ENCODE measurements around the gene GSE1. TPM values are rescaled to one million over a fixed set of nuclear protein-coding genes. Genes with fewer than 3 reads are reported as not detected.

GSE1 gene
- total RNA-seq, 1 experiment from 2014 or later = 38.4 TPM

DNA sequence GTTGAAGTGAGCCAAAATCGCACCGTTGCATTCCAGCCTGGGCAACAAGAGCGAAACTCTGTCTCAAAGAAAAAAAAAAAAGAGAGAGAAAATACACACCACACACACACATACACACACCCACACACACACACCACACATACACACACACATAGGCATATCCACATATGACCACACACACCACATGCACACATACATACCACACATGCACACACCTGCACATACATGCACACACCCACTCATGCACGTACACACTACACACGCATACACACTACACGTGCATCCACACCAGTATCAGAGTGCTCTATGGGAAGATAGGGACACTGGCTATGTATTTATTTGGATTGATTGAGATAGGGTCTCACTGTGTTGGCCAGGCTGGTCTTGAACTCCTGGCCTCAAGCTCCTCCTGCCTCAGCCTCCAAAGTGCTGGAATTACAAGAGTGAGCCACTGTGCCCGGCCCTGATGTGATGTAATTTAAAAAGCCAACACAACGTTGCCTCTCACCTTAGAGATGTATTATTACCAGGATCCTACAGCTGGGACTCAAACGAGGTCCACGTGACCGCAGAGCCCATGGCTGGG, 93.4 kb downstream of the GSE1 start:
- BruUV-seq (replicated peaks) = no TSS peak
- no peaks in the 10 kb centered on the region for H4K20me1 ChIP-seq (ENCODE audit: low read length)
- ATAC-seq (no peak), DNase-seq (no peak)
- no peaks in the 10 kb centered on the region for H3K27me3 ChIP-seq (ENCODE audit: low read length)
- H3K9me2 ChIP-seq (replicated peaks; ENCODE audit: low read length) = no peaks in the 10 kb centered on the region
- H2AFZ ChIP-seq (ENCODE audit: low read length) = no peak overlapping the region
- H3K9me3 ChIP-seq (ENCODE audit: low read length) = no peaks in the 10 kb centered on the region
- H3K79me2 ChIP-seq (ENCODE audit: low read length) = no peaks in the 10 kb centered on the region
- no peak overlapping the region for H3K4me3 ChIP-seq (ENCODE audit: low read length)
- intact Hi-C loops (cut with micrococcal nuclease) = no loop called here
- ChIA-PET CTCF (no interaction called here), POLR2A (ENCODE audit: unreplicated experiment) (no interaction called here)
- H3F3A ChIP-seq (ENCODE audit: low read length, unreplicated experiment) = no peaks in the 10 kb centered on the region
- TF ChIP-seq EZH2 (IDR thresholded peaks at IDR 0.05; ENCODE audit: low read length, unreplicated experiment) (no peak), EZH2phosphoT487 (IDR thresholded peaks at IDR 0.05; ENCODE audit: borderline replicate concordance, low read length) (no peak)
- TF ChIP-seq, protein P1, sequence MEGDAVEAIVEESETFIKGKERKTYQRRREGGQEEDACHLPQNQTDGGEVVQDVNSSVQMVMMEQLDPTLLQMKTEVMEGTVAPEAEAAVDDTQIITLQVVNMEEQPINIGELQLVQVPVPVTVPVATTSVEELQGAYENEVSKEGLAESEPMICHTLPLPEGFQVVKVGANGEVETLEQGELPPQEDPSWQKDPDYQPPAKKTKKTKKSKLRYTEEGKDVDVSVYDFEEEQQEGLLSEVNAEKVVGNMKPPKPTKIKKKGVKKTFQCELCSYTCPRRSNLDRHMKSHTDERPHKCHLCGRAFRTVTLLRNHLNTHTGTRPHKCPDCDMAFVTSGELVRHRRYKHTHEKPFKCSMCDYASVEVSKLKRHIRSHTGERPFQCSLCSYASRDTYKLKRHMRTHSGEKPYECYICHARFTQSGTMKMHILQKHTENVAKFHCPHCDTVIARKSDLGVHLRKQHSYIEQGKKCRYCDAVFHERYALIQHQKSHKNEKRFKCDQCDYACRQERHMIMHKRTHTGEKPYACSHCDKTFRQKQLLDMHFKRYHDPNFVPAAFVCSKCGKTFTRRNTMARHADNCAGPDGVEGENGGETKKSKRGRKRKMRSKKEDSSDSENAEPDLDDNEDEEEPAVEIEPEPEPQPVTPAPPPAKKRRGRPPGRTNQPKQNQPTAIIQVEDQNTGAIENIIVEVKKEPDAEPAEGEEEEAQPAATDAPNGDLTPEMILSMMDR (conservative IDR thresholded peaks at IDR 0.05; ENCODE audit: low read depth, low read length) = no peak
- no peak overlapping the region for H3K4me2 ChIP-seq (ENCODE audit: low read length)
- H3K36me3 ChIP-seq (ENCODE audit: low read depth, low read length) = no peaks in the 10 kb centered on the region
- H3K27ac ChIP-seq (ENCODE audit: low read length) = no peak overlapping the region
- no peaks in the 10 kb centered on the region for H3K4me1 ChIP-seq (ENCODE audit: insufficient read depth, low read length)
- H3K9ac ChIP-seq (ENCODE audit: low read length) = no peak overlapping the region

- H3K27ac ChIP-seq (ENCODE audit: low read length) = no peak overlapping the region
- ChIA-PET CTCF (no interaction called here), POLR2A (ENCODE audit: unreplicated experiment) (no interaction called here)
- ATAC-seq (no peak), DNase-seq (no peak)
- no peaks in the 10 kb centered on the region for H3K4me1 ChIP-seq (ENCODE audit: insufficient read depth, low read length)
- H3K36me3 ChIP-seq (ENCODE audit: low read depth, low read length) = peaks cover 10% of the 10 kb centered on the region; the same call in 1 of the 2 replicates
- intact Hi-C loops (cut with micrococcal nuclease) = no loop called here
- H3F3A ChIP-seq (ENCODE audit: low read length, unreplicated experiment) = no peaks in the 10 kb centered on the region
- no peaks in the 10 kb centered on the region for H3K9me2 ChIP-seq (replicated peaks; ENCODE audit: low read length)
- no peak overlapping the region for H3K4me2 ChIP-seq (ENCODE audit: low read length)
- no peak overlapping the region for H3K4me3 ChIP-seq (ENCODE audit: low read length)
- H3K79me2 ChIP-seq (ENCODE audit: low read length) = no peaks in the 10 kb centered on the region
- no peaks in the 10 kb centered on the region for H3K9me3 ChIP-seq (ENCODE audit: low read length)
- no peak overlapping the region for H3K9ac ChIP-seq (ENCODE audit: low read length)
- no TSS peak for BruUV-seq (replicated peaks)
- no peak overlapping the region for H2AFZ ChIP-seq (ENCODE audit: low read length)
- H4K20me1 ChIP-seq (ENCODE audit: low read length) = no peaks in the 10 kb centered on the region
- no peaks in the 10 kb centered on the region for H3K27me3 ChIP-seq (ENCODE audit: low read length)
- TF ChIP-seq, protein P1 (conservative IDR thresholded peaks at IDR 0.05; ENCODE audit: low read depth, low read length) = no peak
- TF ChIP-seq EZH2 (IDR thresholded peaks at IDR 0.05; ENCODE audit: low read length, unreplicated experiment) = no peak
- no peak for TF ChIP-seq EZH2phosphoT487 (IDR thresholded peaks at IDR 0.05; ENCODE audit: borderline replicate concordance, low read length)
These were observed 94.5 kb downstream of the GSE1 start for GRCh38 chr16:85707528-85708095.

GRCh38 chr16:85708338-85708737, 95.2 kb downstream of the GSE1 start:
- no peak overlapping the region for H3K27ac ChIP-seq (ENCODE audit: low read length)
- no TSS peak for BruUV-seq (replicated peaks)
- no peaks in the 10 kb centered on the region for H3K9me2 ChIP-seq (replicated peaks; ENCODE audit: low read length)
- no peaks in the 10 kb centered on the region for H3K27me3 ChIP-seq (ENCODE audit: low read length)
- ATAC-seq (no peak), DNase-seq (no peak)
- no peaks in the 10 kb centered on the region for H3K79me2 ChIP-seq (ENCODE audit: low read length)
- H4K20me1 ChIP-seq (ENCODE audit: low read length) = no peaks in the 10 kb centered on the region
- peaks cover 14% of the 10 kb centered on the region; the same call in 1 of the 2 replicates for H3K36me3 ChIP-seq (ENCODE audit: low read depth, low read length)
- H3F3A ChIP-seq (ENCODE audit: low read length, unreplicated experiment) = no peaks in the 10 kb centered on the region
- H3K9me3 ChIP-seq (ENCODE audit: low read length) = no peaks in the 10 kb centered on the region
- no peaks in the 10 kb centered on the region for H3K4me1 ChIP-seq (ENCODE audit: insufficient read depth, low read length)
- TF ChIP-seq EZH2phosphoT487 (IDR thresholded peaks at IDR 0.05; ENCODE audit: borderline replicate concordance, low read length) = no peak
- TF ChIP-seq EZH2 (IDR thresholded peaks at IDR 0.05; ENCODE audit: low read length, unreplicated experiment) = no peak
- TF ChIP-seq, protein P1 (conservative IDR thresholded peaks at IDR 0.05; ENCODE audit: low read depth, low read length) = no peak
- no peak overlapping the region for H3K4me2 ChIP-seq (ENCODE audit: low read length)
- H3K4me3 ChIP-seq (ENCODE audit: low read length) = no peak overlapping the region
- CTCF ChIA-PET = no interaction called here
- no peak overlapping the region for H3K9ac ChIP-seq (ENCODE audit: low read length)
- POLR2A ChIA-PET (ENCODE audit: unreplicated experiment) = no interaction called here
- H2AFZ ChIP-seq (ENCODE audit: low read length) = no peak overlapping the region
- intact Hi-C loops (cut with micrococcal nuclease) = no loop called here

Measured in PC-3 (cell line).